ENCODE results near the gene HDAC10. TPM values are rescaled to one million over a fixed set of nuclear protein-coding genes. Genes with fewer than 3 reads are reported as not detected.
A peak's percentile ranks its signal among the peaks of the same experiment; 100 is the strongest.

The HDAC10 gene
- total RNA-seq, 4 donors from 2014 or later = 31.4 to 42.7 (median 32.5) TPM

DNA sequence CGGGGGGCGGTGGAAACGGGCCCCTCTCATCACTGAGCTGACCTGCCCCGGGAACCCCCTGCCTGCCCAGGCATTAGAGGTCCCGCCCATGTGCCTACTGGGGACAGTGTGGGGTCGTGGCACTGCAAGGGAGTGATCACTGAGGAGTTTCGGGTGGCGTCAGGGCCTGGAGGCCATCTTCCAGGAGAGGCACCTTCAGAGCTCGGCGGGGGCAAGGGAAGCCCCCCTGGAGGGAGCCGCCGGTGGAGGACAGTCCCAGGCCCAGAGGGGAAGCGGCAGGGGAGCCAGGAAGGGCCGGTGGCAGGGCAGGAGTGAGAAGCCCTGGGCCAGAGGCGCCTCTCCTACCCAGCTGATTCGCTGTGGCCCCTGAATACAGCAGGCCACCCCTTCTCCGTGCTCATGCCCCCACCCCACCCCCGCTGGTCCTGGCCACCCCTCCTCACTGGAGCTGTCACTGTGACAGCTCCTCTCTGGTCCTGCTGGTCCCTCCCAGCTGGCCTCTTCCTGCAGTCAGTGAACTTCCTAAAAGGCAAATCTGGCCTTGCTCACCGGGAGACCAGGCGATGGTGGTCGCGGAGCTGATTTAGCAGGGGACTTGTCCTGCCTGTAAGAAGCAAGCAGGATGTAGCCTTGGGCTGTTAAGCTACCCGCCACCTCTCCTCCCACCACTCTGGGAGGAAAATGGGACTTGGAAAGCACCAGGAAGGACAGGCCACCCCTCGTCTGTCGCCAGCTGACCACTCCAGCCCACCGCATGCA is 21.2 kb upstream of the HDAC10 start:
- no peaks in the 10 kb centered on the region for H3K27me3 ChIP-seq
- 66 to 67% methylated on average over 3 to 19 of the region's 26 CpGs for WGBS, 2 donors
- H3K27ac ChIP-seq = no peak overlapping the region
- H3K4me1 ChIP-seq = peaks cover 41 to 48% of the 10 kb centered on the region in 2 donors
- TF ChIP-seq CTCF (IDR thresholded peaks at IDR 0.05) (no peak), POLR2A (IDR thresholded peaks at IDR 0.05) (no peak)
- peaks cover 22 to 23% of the 10 kb centered on the region in 2 donors for H3K36me3 ChIP-seq
- no peaks in the 10 kb centered on the region for H3K9me3 ChIP-seq
- no peak for DNase-seq
- H3K4me3 ChIP-seq (replicated peaks in 1 of 3) = no peak overlapping the region
- intact Hi-C loops (cut with DNase I) = no loop called here

GRCh38 chr22:50271519-50271970 is 20.5 kb upstream of the HDAC10 start:
- H3K9me3 ChIP-seq = no peaks in the 10 kb centered on the region
- H3K27me3 ChIP-seq = no peaks in the 10 kb centered on the region
- 2% methylated on average over 11 of the region's 45 CpGs; no CpG with 5 or more reads in 1 of the 2 donors for WGBS, 2 donors
- H3K36me3 ChIP-seq = peaks cover 17 to 18% of the 10 kb centered on the region in 2 donors
- peak overlapping the region in 1 of 3 donors; percentile 35 for H3K4me3 ChIP-seq (replicated peaks in 1 of 3)
- H3K27ac ChIP-seq = no peak overlapping the region
- intact Hi-C loops (cut with DNase I) = no loop called here
- DNase-seq = peak; percentile 47 to 60
- TF ChIP-seq POLR2A (IDR thresholded peaks at IDR 0.05) = no peak
- TF ChIP-seq CTCF (IDR thresholded peaks at IDR 0.05) = peak in 1 of 6 experiments; percentile 14
- peaks cover 41 to 51% of the 10 kb centered on the region in 2 donors for H3K4me1 ChIP-seq

GRCh38 chr22:50270666-50271394 is 19.8 kb upstream of the HDAC10 start:
- Histone ChIP-seq H3K27me3 (no peaks in the 10 kb centered on the region), H3K4me3 (replicated peaks in 1 of 3) (peak overlapping the region in 2 of 3 donors; percentile 14 to 35), H3K9me3 (no peaks in the 10 kb centered on the region), H3K27ac (peak overlapping the region in 1 of 3 donors; percentile 4), H3K4me1 (peaks cover 41 to 51% of the 10 kb centered on the region in 2 donors), H3K36me3 (peaks cover 10 to 11% of the 10 kb centered on the region in 2 donors)
- DNase-seq = peak; percentile 74 to 79
- TF ChIP-seq POLR2A (IDR thresholded peaks at IDR 0.05) = no peak
- no peak for TF ChIP-seq CTCF (IDR thresholded peaks at IDR 0.05)
- 2 to 4% methylated on average over 29 to 52 of the region's 53 CpGs for WGBS, 2 donors
- intact Hi-C loops (cut with DNase I) = no loop called here

DNA sequence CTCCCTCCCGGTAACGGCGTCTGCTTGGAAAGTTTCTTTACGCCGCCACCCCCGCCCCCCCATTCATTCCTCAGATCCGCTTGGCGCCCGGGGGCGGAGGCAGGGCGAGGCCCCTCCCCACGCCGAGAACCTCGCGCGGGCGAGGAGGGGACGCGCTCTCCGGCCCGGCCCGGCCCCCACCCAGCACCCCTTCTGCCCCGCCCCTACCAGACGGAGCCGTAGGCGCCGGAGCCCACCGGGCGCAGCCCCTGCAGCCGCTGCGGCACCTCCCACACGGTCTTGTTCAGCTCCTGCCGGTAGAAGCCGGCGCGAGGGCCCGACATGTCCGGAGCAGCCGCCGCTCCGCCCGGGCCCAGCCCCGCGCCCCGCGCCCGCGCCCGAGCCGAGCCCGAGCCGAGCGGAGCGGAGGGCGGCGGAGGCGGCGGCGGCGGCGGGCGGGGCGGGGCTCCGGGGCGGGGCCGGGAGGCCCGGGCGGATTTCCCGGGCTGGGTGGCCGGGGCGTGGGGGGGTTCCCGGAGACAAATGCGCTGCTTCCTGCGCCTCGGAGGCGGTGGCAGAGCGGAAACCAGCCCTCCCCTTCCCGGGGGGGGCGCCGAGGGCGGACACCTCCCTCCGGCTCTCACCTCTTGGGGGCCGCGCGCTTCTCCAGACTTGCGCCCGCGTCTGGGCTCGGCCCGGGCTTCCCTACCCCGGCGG is 19.1 kb upstream of the HDAC10 start, which contains the start of gene MAPK11:
Gene MAPK11 (minus strand): TSS at position 411 of the 696 bp plus-strand sequence. CDS start 88 bp downstream, at position 323.
- intact Hi-C loops (cut with DNase I) = no loop called here
- peak; percentile 48 to 51 for DNase-seq
- peaks cover 41 to 51% of the 10 kb centered on the region in 2 donors for H3K4me1 ChIP-seq

More for the DNA sequence above, 19.1 kb upstream of the HDAC10 start, which contains the start of gene MAPK11:
- no peak for TF ChIP-seq CTCF (IDR thresholded peaks at IDR 0.05)
- H3K27ac ChIP-seq = peak within 1 kb of the TSS in 1 of 3 donors; percentile 33
- H3K27me3 ChIP-seq = no peaks in the 10 kb centered on the region
- no peaks in the 10 kb centered on the region for H3K9me3 ChIP-seq
- peak within 1 kb of the TSS in 2 of 3 donors; percentile 14 to 35 for H3K4me3 ChIP-seq (replicated peaks in 1 of 3)
- 1 to 7% methylated on average over 6 to 13 of the region's 92 CpGs for WGBS, 2 donors
- H3K36me3 ChIP-seq = peaks cover 2 to 4% of the 10 kb centered on the region in 2 donors

All from thyroid gland (tissue), 4 donors.